Stimulated activated CD8-positive, alpha-beta memory T cell treated with anti-CD3 and anti-CD28 coated beads, Interleukin-12 subunit alpha, Interleukin-12 subunit beta, amount 100 ng/mL, for 24 hours (primary cell): ENCODE data around the gene ABCC4.
"Not testable (repeated sequence)": the region's sequence is repeated elsewhere in the genome, so short reads cannot be mapped to it uniquely, and the experiment has no call there.

Experiments used
- DNase-seq: peaks from one replicate; pipeline ENCODE4 v3.0.0-alpha.2; 2020; ENCODE audit errors: extremely low read depth

ABCC4 gene

DNA sequence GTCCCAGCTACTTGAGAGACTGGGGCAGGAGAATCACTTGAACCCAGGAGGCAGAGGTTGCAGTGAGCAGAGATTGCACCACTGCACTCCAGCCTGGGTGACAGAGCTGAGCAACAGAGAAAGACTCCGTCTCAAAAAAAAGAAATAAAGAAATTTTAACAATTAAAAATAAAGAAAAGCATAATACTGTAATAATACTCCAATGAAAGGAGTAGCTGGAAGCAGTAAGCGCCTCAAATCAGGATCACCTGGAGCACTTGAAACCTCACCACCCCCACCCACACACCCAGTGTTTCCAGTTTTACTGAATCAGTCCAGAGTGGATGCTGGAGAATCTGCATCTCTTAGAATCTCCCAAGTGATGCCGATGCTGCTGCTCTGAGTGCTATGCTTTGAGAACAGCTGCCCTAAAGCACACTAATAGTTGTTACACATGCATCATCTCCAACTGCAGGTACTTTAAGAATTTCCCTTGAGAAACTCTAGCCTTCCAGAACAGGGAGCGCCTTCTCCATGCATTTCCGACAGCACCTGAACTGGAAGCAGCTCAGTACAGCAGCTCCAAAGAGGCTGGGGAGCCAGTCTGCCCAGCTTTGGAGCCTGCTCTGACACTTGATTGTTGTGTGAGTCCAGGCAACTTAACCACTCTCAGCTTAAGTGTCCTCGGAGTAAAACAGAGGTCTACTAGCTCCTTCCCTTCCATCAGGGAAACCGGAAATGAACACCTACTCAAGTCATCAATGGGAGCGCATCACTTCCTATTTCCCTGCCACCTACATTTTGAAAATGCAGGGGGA, 2.9 kb downstream of the ABCC4 start:
- DNase-seq, result no peak

DNA sequence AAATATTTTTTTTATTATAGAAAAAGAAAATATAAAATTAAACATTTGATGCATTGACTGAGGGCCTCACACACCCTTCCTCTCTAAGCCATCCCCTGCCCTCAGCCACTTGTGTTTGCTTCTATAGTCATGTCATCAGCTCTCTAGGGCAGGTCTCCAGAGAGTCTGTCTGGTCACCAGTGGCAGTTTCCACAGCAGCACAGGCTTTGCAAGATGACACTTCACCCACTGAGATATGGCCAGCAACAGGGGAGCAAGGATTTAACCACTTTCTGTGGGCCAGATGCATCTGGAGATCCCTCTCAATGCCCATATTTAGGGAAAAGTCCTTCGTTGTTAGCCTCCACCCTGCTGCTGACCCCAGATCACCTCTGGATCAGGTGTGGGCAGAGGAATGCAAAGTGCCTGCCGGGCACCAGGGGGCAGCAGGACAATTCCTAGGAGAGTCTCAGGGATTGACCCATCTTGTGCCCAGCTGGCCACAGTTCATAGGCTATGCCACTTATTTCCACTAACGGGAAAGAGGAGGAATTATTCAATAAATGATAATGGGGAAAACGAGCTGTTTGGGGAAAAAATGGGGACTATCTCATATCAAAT, 4.8 kb downstream of the ABCC4 start:
- no peak for DNase-seq

DNA sequence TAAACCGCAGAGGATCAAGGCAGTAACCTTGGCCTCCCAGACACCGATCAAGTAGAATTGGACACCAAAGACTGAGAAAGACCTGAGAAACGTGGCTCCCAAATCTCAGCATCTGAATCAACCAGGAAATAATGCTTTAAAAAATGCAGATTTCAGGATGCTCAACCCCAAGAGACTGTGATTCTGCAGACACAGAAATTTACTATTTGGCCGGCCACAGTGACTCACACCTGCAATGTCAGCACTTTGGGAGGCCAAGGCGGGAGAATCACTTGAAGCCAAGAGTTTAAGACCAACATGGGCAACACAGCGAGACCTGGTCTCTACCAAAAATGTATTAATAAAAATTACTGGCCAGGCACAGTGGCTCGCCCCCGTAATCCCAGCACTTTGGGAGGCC, 6.2 kb downstream of the ABCC4 start:
- no peak for DNase-seq

DNA sequence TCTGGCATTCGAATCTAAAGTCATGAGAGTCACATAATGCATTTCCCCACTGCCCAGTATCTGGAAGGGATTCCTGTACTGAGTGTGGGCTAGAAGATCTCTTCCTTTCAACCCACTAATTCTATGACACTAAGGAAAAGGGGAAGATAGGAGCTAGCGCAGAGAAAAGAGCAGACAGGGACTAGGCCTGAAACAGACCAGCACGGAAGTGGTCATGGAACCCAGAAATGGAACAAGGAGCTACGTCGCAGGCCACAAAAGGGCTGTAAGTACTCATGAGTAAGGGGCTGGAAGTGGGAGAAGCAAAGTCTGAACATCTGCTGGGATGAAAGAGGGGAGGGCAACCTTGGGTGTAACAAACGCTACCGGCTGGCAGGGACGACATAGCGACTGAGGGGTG, 8.6 kb downstream of the ABCC4 start:
- DNase-seq, result no peak

DNA sequence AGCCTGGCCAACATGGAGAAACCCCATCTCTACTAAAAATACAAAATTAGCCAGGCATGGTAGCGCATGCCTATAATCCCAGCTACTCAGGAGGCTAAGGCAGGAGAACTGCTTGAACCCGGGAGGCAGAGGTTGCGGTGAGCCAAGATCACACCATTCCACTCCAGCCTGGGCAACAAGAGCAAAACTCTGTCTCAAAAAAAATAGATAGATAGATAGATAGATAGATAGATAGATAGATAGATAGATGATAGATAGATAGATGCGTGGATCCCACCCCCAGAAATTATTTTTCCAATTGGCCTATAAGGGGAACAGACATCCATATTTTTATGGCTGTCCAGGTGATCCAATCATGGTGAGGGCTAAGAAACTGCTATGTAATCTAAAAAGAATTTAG, 11.3 kb downstream of the ABCC4 start:
- not testable (repeated sequence) for DNase-seq

DNA sequence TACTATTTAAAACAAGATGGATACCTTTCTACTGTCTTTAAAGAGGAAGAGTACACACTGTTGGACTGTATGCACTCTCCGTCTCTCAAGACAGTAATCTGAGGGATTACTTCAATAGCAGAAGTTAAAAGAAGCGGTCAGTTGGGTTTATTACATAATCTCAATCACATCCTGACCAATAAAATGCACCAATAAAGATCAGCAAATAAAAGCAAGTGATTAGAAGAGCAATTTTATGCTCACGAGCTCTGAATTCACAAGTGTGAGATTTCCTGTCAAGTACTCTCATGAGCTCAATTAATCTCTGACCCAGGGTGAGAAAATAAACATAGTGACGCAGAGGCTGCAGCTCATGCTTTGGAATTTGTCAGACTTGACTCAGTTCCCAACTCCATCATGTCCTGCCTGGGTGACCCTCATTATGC, 12.2 kb downstream of the ABCC4 start:
- DNase-seq, result no peak

DNA sequence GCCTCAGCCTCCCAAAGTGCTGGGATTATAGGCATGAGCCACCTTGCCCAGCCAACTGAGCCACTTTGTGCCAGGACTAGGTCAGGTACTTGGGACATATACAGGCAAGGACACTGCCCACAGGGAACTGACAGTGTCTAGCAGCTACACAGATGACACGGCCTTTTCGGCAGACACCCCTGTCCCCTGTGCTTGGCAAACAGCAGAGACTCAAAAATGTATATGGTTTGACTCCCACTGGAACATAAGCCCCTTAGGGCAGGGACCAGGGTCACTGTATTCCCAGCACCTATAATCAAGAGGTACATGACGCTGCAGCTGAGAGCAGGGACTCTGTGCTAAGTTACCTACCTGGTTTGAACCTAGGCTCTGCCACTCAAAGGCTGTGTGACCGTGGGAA, 16.8 kb downstream of the ABCC4 start:
- no peak for DNase-seq

DNA sequence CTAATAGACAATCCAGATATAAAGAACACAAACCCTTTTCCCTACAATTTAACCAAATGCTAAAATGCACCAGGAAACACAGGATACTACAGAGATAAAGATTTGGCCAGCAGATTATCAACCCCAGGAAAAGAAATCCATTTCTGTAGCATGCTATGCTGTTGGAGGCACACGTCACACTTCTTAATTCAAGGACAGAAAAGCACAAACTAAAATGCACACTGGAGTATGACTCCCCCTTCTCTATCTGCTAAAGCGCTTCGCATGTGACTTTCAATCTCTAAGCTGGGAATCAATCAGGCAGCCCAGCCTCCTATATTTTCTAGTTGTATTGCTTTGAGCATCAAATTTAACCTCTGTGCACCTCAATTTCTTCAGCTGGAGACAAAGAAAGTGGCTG, 22.2 kb downstream of the ABCC4 start:
- DNase-seq, result no peak

DNA sequence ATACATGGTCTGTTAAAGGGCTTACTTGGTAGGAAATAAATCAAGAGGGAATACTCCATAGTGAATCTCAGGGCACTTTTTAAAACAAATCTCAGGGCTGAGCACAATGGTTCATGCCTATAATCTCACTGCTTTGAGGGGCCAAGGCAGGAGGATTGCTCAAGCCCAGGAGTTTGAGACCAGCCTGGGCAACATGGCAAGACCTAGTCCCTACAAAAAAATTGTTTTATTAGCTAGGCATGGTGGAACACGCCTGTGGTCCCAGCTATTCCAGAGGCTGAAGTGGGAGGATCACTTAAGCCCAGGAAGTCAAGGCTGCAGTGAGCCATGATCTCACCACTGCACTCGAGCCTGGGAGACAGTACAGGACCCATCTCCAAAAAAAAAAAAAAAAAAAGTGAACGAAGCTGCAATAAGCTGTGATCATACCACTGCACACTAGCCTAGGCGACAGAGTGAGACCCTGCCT, 25.2 kb downstream of the ABCC4 start:
- no peak for DNase-seq

DNA sequence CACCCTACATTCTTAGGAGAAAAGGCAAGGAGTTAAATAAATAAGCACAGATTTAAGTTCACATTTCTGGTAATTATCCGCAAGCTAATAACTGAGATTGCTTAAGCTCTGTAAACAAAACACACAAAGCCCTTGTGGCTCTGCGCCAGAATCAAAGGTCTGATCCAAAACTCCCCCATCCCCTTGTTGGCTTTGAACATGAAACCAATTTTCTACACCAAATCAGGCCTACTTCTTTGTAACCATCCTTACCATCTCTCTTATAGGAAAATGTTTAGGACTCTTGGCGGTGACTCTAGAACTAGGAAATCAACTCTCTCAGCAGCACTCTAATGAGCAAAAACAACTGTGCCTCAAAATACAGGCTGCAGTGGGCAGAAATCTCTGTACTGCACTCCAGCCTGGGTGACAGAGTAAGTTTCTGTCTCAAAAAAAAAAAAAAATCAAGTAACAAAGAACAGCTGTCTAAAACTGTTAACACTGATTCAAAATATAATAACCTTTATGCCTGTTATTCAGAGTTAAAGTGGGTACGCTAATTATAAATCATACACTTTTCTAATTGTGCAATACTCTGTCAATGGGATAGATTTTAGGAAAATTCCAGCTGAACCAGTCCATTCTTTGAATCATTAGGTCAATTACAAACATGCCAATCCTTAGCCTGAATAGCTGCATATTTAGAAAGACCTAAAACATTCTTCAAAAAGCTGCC, 25.8 kb downstream of the ABCC4 start:
- no peak for DNase-seq

DNA sequence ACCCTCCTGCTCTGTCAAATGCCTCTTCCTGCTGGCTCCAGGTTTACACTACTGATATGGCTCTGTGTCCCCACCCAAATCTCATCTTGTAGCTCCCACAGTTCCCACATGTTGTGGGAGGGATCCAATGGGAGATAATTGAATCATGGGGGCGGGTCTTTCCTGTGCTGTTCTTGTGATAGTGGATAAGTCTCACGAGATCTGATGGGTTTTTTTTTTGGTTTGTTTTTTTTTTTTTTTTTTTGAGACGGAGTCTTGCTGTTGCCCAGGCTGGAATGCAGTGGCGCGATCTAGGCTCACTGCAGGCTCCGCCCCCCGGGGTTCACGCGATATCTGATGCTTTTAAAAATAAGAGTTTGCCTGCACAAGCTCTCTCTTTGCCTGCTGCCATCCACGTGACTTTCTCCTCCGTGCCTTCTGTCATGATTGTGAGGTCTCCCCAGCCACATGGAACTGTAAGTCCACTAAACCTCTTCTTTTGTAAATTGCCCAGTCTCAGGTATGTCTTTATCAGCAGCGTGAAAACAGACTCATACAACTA, 27.6 kb downstream of the ABCC4 start:
- DNase-seq, result not testable (repeated sequence)

DNA sequence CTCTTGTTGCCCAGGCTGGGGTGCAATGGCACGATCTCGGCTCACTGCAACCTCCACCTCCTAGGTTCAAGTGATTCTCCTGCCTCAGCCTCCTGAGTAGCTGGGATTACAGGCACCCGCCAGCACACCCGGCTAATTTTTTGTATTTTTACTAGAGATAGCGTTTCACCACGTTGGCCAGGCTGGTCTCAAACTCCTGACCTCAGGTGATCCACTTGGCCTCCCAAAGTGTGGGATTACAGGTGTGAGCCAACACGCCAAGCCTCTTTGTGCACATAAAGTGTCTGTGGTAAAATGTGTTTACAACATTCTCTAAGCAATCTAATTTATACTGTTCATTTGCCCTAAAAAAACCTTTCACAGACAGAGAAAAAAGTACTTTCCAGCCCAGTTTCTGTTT, 29.2 kb downstream of the ABCC4 start:
- DNase-seq, result not testable (repeated sequence)

DNA sequence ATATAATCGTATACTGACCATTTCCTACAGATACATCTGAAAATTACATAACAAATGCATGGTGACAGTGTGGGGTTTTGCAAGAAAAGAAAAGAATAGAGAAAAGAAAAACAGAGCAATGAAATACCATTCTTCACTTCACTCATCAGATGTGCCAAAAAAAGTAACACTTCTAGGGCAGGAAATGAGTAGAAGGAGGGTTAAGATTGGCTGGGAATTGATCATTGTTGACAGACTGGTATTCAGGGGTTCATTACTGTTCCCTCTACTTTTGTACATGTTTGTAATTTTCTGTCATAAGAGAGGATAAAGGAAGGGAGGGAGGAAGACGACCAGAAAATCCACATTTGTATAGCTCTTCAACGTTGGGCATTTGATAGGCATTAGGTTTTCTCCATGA, 31.5 kb downstream of the ABCC4 start:
- no peak for DNase-seq

DNA sequence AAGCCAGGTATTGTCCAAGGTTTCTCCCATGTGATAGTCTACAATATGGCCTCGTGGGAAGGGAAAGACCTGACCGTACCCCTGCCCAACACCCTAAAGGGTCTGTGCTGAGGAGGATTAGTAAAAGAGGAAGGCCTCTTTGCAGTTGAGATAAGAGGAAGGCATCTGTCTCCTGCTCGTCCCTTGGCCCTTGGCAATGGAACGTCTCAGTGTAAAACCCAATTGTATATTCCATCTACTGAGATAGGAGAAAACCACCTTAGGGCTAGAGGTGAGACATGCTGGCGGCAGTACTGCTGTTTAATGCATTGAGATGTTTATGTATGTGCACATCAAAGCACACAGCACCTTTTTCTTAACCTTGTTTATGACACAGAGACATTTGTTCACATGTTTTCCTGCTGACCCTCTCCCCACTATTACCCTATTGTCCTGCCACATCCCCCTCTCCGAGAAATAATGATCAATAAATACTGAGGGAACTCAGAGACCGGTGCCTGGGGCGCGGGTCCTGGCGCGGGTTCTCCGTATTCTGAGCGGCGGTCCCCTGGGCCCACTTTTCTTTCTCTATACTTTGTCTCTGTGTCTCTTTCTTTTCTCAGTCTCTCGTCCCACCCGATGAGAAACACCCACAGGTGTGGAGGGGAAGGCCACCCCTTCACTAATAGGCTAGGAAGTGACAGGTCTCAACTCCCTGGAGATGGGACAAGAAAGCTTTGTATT, 32.7 kb downstream of the ABCC4 start:
- not testable (repeated sequence) for DNase-seq

DNA sequence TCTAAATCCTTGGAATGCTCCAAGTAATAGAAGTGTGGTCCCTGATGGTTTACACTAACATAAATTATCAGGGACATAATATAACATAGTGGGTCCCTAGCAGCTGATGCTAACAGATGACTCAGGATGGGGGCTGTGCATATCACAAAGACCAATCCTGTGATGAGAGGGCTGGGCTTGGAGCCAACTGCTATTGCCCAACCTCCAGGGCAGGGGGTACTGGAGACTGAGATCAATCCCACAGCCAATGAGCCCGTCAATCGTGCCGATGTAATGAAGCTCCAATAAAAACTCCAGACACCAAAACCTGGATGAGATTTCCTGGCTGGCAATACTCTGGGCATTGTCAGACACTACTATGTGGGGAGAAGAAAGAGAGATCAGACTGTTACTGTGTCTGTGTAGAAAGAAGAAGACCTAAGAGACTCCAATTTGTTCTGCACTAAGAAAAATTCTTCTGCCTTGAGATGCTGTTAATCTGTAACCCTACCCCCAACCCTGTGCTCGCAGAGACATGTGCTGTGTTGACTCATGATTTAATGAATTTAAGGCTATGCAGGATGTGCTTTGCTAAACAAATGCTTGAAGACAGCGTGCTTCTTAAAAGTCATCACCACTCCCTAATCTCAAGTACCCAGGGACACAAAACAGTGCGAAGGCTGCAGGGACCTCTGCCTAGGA, 33.4 kb downstream of the ABCC4 start:
- no peak for DNase-seq

DNA sequence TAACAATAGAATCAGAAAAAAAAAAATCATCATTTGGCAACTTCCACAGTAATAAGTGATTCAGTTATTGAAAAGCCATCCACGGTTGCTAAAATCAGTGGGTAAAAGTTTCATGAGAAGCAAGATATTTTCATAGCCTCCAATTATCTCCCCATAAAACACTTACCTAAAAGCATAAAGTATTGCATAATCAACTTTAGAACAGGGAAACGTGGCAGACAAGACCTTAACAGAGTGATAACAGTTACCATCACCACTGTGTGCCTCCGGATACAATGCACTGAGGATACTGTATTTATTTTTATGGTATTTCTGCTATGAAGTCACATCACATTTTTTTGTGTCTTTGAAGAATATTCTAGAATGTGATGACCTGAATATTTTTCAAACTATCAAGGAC, 37.0 kb downstream of the ABCC4 start:
- no peak for DNase-seq

DNA sequence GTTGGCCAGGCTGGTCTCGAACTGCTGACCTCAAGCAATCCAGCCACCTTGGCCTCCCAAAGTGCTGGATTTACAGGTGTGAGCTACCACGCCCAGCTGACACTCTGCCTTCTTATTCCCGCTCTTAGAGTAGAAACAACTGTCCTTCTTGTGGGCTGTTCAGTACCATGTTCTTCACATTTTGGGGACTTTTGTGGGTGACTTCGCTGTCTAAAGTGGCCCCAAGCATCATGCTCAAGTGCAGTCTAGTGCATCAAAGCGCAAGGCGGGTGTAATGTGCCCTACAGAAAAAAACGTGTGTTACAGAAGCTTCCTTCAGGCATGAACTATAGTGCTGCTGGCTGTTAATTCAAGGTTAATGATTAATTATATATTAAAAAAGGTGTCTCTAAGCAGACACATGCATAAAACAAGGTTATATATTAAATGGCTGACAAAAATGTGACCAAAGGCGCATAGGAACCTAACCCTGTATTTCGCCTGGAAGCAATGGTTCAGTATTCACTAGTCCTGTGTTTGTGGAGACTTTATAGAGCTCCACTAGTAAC, 38.3 kb downstream of the ABCC4 start:
- no peak for DNase-seq

DNA sequence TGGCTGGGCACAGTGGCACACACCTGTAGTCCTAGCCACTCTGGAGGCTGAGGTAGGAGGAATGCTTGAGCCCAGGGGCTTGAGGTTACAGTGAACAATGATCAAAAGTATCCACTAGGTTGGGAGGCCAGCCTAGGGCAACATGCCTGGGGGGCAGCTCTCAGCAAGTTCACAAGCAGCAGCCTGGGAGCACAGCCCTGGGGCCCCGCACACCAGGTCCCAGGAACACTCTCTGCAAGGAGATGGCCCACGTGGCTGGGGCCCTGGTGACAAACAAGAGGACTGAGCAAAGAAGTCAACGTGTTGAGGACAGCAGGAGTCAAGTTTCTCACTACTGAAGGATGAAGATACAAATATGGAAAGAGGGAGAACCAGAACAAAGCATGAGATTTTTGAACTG, 39.3 kb downstream of the ABCC4 start:
- no peak for DNase-seq

DNA sequence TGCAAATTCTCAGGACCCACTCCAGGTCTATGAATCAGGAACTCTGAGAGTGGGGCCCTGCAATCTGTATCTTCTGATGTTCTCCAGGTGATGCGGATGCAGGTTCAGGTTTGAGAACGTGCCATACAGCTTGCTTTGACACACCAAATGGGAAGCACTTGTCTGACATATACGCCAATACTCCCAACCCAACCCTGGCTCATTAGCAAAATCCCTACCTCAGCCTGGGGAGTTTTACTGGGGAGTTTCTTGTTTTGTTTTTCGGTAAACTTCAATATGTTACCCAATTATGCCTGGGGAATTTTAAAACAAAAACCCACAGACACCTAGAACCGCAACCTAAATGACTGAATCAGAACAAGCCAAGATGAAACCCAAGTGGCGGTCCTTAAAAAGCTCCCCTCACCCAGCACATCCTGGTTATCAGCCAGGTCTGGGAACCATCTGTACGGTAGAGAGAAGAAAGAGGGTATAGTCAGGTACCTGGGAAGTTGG, 41.2 kb downstream of the ABCC4 start:
- no peak for DNase-seq

DNA sequence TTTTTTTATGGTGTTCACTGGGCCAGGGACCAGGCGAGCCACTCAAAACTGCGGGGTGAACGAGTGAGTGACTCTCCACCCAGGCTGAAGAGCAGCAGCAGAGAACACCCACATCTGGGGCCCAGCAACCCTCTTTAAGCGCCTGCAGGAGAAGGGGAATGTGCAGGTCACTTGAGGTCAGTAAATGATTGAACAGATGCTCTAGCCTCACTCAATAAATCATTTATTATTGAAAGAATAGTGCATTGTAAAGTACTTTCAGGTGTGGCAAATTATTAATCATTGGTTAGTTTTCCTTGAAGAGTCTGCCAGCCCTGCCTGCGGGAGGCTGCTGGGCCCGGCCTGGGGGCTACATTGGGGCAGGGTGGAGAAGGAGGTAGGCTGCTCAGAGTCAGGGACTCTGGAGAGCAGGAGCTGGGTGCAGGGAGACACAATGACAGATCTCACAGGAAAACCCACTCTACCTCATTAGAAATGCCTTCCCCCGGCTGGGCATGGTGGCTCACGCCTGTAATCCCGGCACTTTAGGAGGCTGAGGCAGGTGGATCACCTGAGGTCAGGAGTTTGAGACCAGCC, 42.5 kb downstream of the ABCC4 start:
- no peak for DNase-seq
